Peyer's patch (tissue), 4 donors: ENCODE measurements around the gene GREB1L.

Experiments used
- CTCF ChIP-seq, 6 experiments: fragments of 450-650 bp in 4 of 6; fragments of 200-600 bp in 2 of 6; sonication (generic) in 1 of 6; IDR thresholded peaks; one replicate each; pipeline ENCODE4 v1.5.1; 2017 to 2019; ENCODE audit warnings: antibody characterized with exemption in 6 of 6, mild to moderate bottlenecking in 3 of 6, moderate library complexity in 1 of 6
- POLR2A ChIP-seq, 2 donors: fragments of 450-650 bp; IDR thresholded peaks; one replicate each; pipeline ENCODE4 v1.5.1; 2017; ENCODE audit warnings: antibody characterized with exemption in 2 of 2, mild to moderate bottlenecking in 2 of 2, moderate library complexity in 2 of 2

GRCh38 chr18:21335927-21336488 lies 94.0 kb downstream of the GREB1L start:
- TF ChIP-seq CTCF (IDR thresholded peaks at IDR 0.05) (no peak), POLR2A (IDR thresholded peaks at IDR 0.05) (no peak)
